Measurements from ENCODE around the gene OFD1.

- TF ChIP-seq GATA2 (IDR thresholded peaks at IDR 0.05; ENCODE audit: low read depth, low read length): no peak
- TF ChIP-seq GATA3 (IDR thresholded peaks at IDR 0.05; ENCODE audit: low read depth, low read length): no peak
These were observed 16.3 kb downstream of the OFD1 start for GRCh38 chrX:13750812-13751211.
